ENCODE results near the gene PHF14. TPM values are rescaled to one million over a fixed set of nuclear protein-coding genes. Genes with fewer than 3 reads are reported as not detected.

Gene PHF14
- total and polyA plus RNA-seq, 2 experiments from 2014 or later = 72.0 to 87.9 TPM

DNA sequence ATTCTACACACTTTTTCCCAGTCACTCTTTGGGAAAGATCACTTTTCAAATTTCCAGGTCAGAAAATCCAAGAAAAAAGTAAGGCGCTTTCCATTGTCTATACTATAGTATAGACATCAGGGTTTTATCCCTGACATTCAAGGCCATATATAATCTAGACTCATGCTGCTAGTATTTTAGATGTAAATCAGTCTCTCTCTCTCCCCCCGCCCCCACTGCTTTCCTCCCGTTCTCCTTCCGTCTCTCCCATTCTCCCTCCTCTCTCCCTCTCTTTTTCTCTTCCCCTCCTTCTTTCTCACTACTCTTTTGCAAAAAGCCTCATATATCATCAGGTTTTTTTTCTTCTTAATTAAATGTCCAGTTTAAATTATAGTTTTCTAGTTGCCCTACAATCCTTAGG is 154.8 kb downstream of the PHF14 start:
- Histone ChIP-seq H3K27ac (ENCODE audit: low read depth) (no peak overlapping the region), H3K9me2 (ENCODE audit: insufficient read depth) (no peaks in the 10 kb centered on the region), H3K36me3 (ENCODE audit: insufficient read depth) (no peaks in the 10 kb centered on the region), H3K4me1 (ENCODE audit: insufficient read depth) (peaks cover 27% of the 10 kb centered on the region), H3K79me2 (replicated peaks; ENCODE audit: insufficient read depth) (no peaks in the 10 kb centered on the region), H3K4me3 (0 out of 2 replicates have a peak overlapping the region, but pooled peaks have one; percentile 15), H3F3A (replicated peaks; ENCODE audit: low read depth) (no peaks in the 10 kb centered on the region), H2AFZ (no peak overlapping the region), H3K4me2 (peak overlapping the region; percentile 41), H3K27me3 (ENCODE audit: insufficient read depth) (no peaks in the 10 kb centered on the region), H4K20me1 (replicated peaks; ENCODE audit: insufficient read depth) (no peaks in the 10 kb centered on the region)
- Mint-ChIP-seq H3K36me3 (ENCODE audit: low read depth) (no peaks in the 10 kb centered on the region), H3K27ac (peak overlapping the region; percentile 70), H3K9me3 (no peaks in the 10 kb centered on the region), H3K4me1 (peaks cover 32% of the 10 kb centered on the region), H3K4me3 (peak overlapping the region; percentile 4), H3K27me3 (ENCODE audit: insufficient read depth, low read depth, poor library complexity) (no peaks in the 10 kb centered on the region)
- peak; percentile 90 for ATAC-seq
- no peak for TF ChIP-seq NANOG (IDR thresholded peaks at IDR 0.05; ENCODE audit: borderline replicate concordance)
- peak; percentile 57 for DNase-seq (ENCODE audit: low spot score)

DNA sequence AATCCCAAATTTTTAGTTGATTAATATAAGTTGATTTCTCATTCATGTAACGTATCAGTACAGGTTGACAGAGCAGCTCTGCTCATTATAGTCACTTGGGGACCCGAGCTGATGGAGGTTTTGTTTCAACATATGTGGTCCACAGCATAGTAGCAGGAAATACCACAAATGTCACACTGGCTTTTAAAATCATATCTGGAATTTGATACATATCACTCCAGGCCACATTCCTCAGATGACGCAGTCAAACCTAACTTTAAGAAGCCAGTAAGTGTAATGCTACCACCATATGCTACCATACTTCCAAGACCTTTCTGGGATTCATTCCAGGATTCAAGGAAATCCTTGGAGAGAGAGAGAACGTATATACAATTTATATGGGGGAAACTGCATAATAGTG is 156.3 kb downstream of the PHF14 start:
- no peak overlapping the region for H2AFZ ChIP-seq
- H3K9me3 Mint-ChIP-seq = no peaks in the 10 kb centered on the region
- TF ChIP-seq JUNB (IDR thresholded peaks at IDR 0.05; ENCODE audit: unreplicated experiment) = no peak
- no peak for TF ChIP-seq STAT1 (IDR thresholded peaks at IDR 0.05; ENCODE audit: unreplicated experiment)
- TF ChIP-seq ZNF331 (CRISPR knock-in tag; IDR thresholded peaks at IDR 0.05; ENCODE audit: low read depth) = no peak
- H3K79me2 ChIP-seq (replicated peaks; ENCODE audit: insufficient read depth) = no peaks in the 10 kb centered on the region
- no peak overlapping the region for H3K4me2 ChIP-seq
- H3K27me3 ChIP-seq (ENCODE audit: insufficient read depth) = no peaks in the 10 kb centered on the region
- no peak overlapping the region for H3K4me3 ChIP-seq
- no peaks in the 10 kb centered on the region for H4K20me1 ChIP-seq (replicated peaks; ENCODE audit: insufficient read depth)
- DNase-seq (ENCODE audit: low spot score) (no peak), ATAC-seq (no peak)
- H3K4me1 Mint-ChIP-seq = peaks cover 32% of the 10 kb centered on the region
- no peaks in the 10 kb centered on the region for H3K27me3 Mint-ChIP-seq (ENCODE audit: insufficient read depth, low read depth, poor library complexity)
- no peaks in the 10 kb centered on the region for H3K9me2 ChIP-seq (ENCODE audit: insufficient read depth)
- H3K4me1 ChIP-seq (ENCODE audit: insufficient read depth) = peaks cover 27% of the 10 kb centered on the region
- H3F3A ChIP-seq (replicated peaks; ENCODE audit: low read depth) = no peaks in the 10 kb centered on the region
- H3K27ac Mint-ChIP-seq = no peak overlapping the region
- H3K4me3 Mint-ChIP-seq = no peak overlapping the region
- no peaks in the 10 kb centered on the region for H3K36me3 Mint-ChIP-seq (ENCODE audit: low read depth)
- no peaks in the 10 kb centered on the region for H3K36me3 ChIP-seq (ENCODE audit: insufficient read depth)
- H3K27ac ChIP-seq (ENCODE audit: low read depth) = no peak overlapping the region

DNA sequence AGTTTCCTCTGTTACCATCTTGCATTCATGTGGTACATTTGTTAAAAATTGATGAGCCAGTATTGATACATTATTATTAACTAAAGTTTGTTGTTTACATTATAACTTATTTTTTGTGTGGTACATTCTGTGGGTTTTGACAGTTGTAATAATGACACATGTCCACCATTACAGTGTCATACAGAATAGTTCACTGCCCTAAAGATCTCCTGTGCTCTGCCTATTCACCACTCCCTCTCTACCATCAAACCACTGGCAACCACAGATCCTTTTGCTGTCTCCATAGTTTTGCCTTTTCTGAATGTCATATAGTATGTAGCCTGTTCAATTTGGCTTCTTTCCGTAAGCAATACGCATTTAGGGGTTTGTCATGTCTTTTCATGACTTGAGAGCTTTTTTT is 156.9 kb downstream of the PHF14 start:
- no peaks in the 10 kb centered on the region for H3K79me2 ChIP-seq (replicated peaks; ENCODE audit: insufficient read depth)
- Mint-ChIP-seq H3K27me3 (ENCODE audit: insufficient read depth, low read depth, poor library complexity) (no peaks in the 10 kb centered on the region), H3K4me3 (no peak overlapping the region), H3K9me3 (no peaks in the 10 kb centered on the region), H3K27ac (no peak overlapping the region), H3K36me3 (ENCODE audit: low read depth) (no peaks in the 10 kb centered on the region), H3K4me1 (peaks cover 32% of the 10 kb centered on the region)
- H4K20me1 ChIP-seq (replicated peaks; ENCODE audit: insufficient read depth) = no peaks in the 10 kb centered on the region
- peaks cover 27% of the 10 kb centered on the region for H3K4me1 ChIP-seq (ENCODE audit: insufficient read depth)
- no peak for ATAC-seq
- H3K27ac ChIP-seq (ENCODE audit: low read depth) = no peak overlapping the region
- H3K36me3 ChIP-seq (ENCODE audit: insufficient read depth) = no peaks in the 10 kb centered on the region
- H3F3A ChIP-seq (replicated peaks; ENCODE audit: low read depth) = no peaks in the 10 kb centered on the region
- no peak for DNase-seq (ENCODE audit: low spot score)
- no peak overlapping the region for H3K4me2 ChIP-seq
- H3K27me3 ChIP-seq (ENCODE audit: insufficient read depth) = no peaks in the 10 kb centered on the region
- no peak overlapping the region for H3K4me3 ChIP-seq
- no peak overlapping the region for H2AFZ ChIP-seq
- no peaks in the 10 kb centered on the region for H3K9me2 ChIP-seq (ENCODE audit: insufficient read depth)
- TF ChIP-seq ZNF114 (CRISPR knock-in tag; IDR thresholded peaks at IDR 0.05) (no peak), EZH2phosphoT487 (IDR thresholded peaks at IDR 0.05; ENCODE audit: unreplicated experiment) (no peak), JUNB (IDR thresholded peaks at IDR 0.05; ENCODE audit: unreplicated experiment) (no peak), CREB1 (CRISPR knock-in tag; IDR thresholded peaks at IDR 0.05; ENCODE audit: low read depth) (no peak)
- TF ChIP-seq, protein P1, sequence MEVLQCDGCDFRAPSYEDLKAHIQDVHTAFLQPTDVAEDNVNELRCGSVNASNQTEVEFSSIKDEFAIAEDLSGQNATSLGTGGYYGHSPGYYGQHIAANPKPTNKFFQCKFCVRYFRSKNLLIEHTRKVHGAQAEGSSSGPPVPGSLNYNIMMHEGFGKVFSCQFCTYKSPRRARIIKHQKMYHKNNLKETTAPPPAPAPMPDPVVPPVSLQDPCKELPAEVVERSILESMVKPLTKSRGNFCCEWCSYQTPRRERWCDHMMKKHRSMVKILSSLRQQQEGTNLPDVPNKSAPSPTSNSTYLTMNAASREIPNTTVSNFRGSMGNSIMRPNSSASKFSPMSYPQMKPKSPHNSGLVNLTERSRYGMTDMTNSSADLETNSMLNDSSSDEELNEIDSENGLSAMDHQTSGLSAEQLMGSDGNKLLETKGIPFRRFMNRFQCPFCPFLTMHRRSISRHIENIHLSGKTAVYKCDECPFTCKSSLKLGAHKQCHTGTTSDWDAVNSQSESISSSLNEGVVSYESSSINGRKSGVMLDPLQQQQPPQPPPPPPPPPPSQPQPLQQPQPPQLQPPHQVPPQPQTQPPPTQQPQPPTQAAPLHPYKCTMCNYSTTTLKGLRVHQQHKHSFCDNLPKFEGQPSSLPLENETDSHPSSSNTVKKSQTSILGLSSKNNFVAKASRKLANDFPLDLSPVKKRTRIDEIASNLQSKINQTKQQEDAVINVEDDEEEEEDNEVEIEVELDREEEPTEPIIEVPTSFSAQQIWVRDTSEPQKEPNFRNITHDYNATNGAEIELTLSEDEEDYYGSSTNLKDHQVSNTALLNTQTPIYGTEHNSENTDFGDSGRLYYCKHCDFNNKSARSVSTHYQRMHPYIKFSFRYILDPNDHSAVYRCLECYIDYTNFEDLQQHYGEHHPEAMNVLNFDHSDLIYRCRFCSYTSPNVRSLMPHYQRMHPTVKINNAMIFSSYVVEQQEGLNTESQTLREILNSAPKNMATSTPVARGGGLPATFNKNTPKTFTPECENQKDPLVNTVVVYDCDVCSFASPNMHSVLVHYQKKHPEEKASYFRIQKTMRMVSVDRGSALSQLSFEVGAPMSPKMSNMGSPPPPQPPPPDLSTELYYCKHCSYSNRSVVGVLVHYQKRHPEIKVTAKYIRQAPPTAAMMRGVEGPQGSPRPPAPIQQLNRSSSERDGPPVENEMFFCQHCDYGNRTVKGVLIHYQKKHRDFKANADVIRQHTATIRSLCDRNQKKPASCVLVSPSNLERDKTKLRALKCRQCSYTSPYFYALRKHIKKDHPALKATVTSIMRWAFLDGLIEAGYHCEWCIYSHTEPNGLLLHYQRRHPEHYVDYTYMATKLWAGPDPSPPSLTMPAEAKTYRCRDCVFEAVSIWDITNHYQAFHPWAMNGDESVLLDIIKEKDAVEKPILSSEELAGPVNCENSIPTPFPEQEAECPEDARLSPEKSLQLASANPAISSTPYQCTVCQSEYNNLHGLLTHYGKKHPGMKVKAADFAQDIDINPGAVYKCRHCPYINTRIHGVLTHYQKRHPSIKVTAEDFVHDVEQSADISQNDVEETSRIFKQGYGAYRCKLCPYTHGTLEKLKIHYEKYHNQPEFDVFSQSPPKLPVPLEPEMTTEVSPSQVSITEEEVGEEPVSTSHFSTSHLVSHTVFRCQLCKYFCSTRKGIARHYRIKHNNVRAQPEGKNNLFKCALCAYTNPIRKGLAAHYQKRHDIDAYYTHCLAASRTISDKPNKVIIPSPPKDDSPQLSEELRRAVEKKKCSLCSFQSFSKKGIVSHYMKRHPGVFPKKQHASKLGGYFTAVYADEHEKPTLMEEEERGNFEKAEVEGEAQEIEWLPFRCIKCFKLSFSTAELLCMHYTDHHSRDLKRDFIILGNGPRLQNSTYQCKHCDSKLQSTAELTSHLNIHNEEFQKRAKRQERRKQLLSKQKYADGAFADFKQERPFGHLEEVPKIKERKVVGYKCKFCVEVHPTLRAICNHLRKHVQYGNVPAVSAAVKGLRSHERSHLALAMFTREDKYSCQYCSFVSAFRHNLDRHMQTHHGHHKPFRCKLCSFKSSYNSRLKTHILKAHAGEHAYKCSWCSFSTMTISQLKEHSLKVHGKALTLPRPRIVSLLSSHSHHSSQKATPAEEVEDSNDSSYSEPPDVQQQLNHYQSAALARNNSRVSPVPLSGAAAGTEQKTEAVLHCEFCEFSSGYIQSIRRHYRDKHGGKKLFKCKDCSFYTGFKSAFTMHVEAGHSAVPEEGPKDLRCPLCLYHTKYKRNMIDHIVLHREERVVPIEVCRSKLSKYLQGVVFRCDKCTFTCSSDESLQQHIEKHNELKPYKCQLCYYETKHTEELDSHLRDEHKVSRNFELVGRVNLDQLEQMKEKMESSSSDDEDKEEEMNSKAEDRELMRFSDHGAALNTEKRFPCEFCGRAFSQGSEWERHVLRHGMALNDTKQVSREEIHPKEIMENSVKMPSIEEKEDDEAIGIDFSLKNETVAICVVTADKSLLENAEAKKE (CRISPR knock-in tag; IDR thresholded peaks at IDR 0.05) = no peak
